IMR-90 (cell line): ENCODE measurements around the gene CCDC77. TPM values are rescaled to one million over a fixed set of nuclear protein-coding genes. Genes with fewer than 3 reads are reported as not detected.

Experiments used
- ATAC-seq: fragments of 200-7000 bp; cut with Tn5 transposase; 2 replicates; pipeline ENCODE4 v1.9.1; 2020; ENCODE audit warnings: low read depth, mild to moderate bottlenecking, moderate library complexity
- BruUV-seq: library from RNA; stranded (reverse); fragments of 400-500 nt; replicated peaks from 2 replicates; lab custom pipeline; 2021; lab: Mats Ljungman, UMichigan
- CTCF ChIA-PET: fragments of 300-600 bp; formaldehyde crosslinking; extraction: SDS; loops from one replicate; lab custom pipeline; 2021; ENCODE audit warnings: antibody characterized with exemption; lab: Yijun Ruan, JAX
- POLR2A ChIA-PET: fragments of 300-600 bp; sonication (Branson Sonifier 250); formaldehyde crosslinking; loops from one replicate; lab custom pipeline; 2022; ENCODE audit warnings: antibody characterized with exemption; ENCODE audit not compliant: unreplicated experiment; lab: Charles Lee
- DNase-seq: peaks from one replicate; pipeline ENCODE4 v3.0.0; 2013
- H2AFZ ChIP-seq: replicated peaks from 2 replicates; pipeline ENCODE3; 2013; ENCODE audit warnings: low read length, mild to moderate bottlenecking; ENCODE audit not compliant: poor library complexity
- H2AK5ac ChIP-seq: 2 replicates; pipeline ENCODE4 v1.6.1; 2013; ENCODE audit warnings: low read depth, low read length, inconsistent platforms
- H2AK9ac ChIP-seq: replicated peaks from 2 replicates; pipeline ENCODE3; 2013; ENCODE audit warnings: mild to moderate bottlenecking, low read depth, low read length, moderate library complexity; ENCODE audit not compliant: poor library complexity
- H2BK120ac ChIP-seq: 2 replicates; pipeline ENCODE4 v1.6.1; 2013; ENCODE audit warnings: low read depth, low read length, inconsistent platforms
- H2BK15ac ChIP-seq: 3 replicates; pipeline ENCODE4 v1.6.1; 2013; ENCODE audit warnings: low read depth, low read length, inconsistent platforms
- H2BK20ac ChIP-seq: 2 replicates; pipeline ENCODE4 v1.6.1; 2013; ENCODE audit warnings: low read depth, mild to moderate bottlenecking, inconsistent platforms, low read length, moderate library complexity
- H2BK5ac ChIP-seq: 2 replicates; pipeline ENCODE4 v1.6.1; 2013; ENCODE audit warnings: mild to moderate bottlenecking, low read depth, low read length, inconsistent platforms; ENCODE audit not compliant: poor library complexity, severe bottlenecking
- H3K14ac ChIP-seq: replicated peaks from 2 replicates; pipeline ENCODE4 v1.6.1; 2013; ENCODE audit warnings: low read depth, low read length, inconsistent platforms
- H3K18ac ChIP-seq: 2 replicates; pipeline ENCODE4 v1.6.1; 2013; ENCODE audit warnings: low read depth, low read length, control low read depth
- H3K23ac ChIP-seq: 2 replicates; pipeline ENCODE4 v1.6.1; 2013; ENCODE audit warnings: low read depth, low read length, inconsistent platforms
- H3K27ac ChIP-seq: 2 replicates; pipeline ENCODE4 v1.5.1; 2013; ENCODE audit warnings: mild to moderate bottlenecking, control low read depth, low read length; ENCODE audit not compliant: insufficient read depth
- H3K27me3 ChIP-seq: 2 replicates; pipeline ENCODE4 v1.6.1; 2013; ENCODE audit warnings: low read length; ENCODE audit not compliant: control insufficient read depth, insufficient read depth
- H3K36me3 ChIP-seq: 2 replicates; pipeline ENCODE4 v1.6.1; 2013; ENCODE audit warnings: low read length, mixed read lengths; ENCODE audit not compliant: control insufficient read depth, insufficient read depth
- H3K4ac ChIP-seq: 2 replicates; pipeline ENCODE4 v1.6.1; 2013; ENCODE audit warnings: low read depth, low read length, inconsistent platforms
- H3K4me1 ChIP-seq: 2 replicates; pipeline ENCODE4 v1.6.1; 2013; ENCODE audit warnings: low read length, mixed read lengths; ENCODE audit not compliant: control insufficient read depth, insufficient read depth
- H3K4me2 ChIP-seq: 2 replicates; pipeline ENCODE4 v1.6.1; 2013; ENCODE audit warnings: low read depth, mild to moderate bottlenecking, control low read depth, low read length, moderate library complexity
- H3K4me3 ChIP-seq: 2 replicates; pipeline ENCODE4 v1.5.1; 2013; ENCODE audit warnings: low read depth, mild to moderate bottlenecking, control low read depth, low read length, moderate library complexity; ENCODE audit not compliant: insufficient read depth
- H3K56ac ChIP-seq: 2 replicates; pipeline ENCODE4 v1.6.1; 2013; ENCODE audit warnings: low read length, inconsistent platforms; ENCODE audit not compliant: insufficient read depth; ENCODE audit errors: extremely low read depth
- H3K79me1 ChIP-seq, 2 experiments: 2 replicates each; pipeline ENCODE4 v1.6.1; 2013; ENCODE audit warnings: low read length in 2 of 2, inconsistent platforms in 1 of 2, low read depth in 1 of 2
- H3K9ac ChIP-seq: 2 replicates; pipeline ENCODE4 v1.6.1; 2013; ENCODE audit warnings: low read depth, low read length, control low read depth
- H3K9me1 ChIP-seq: 2 replicates; pipeline ENCODE4 v1.6.1; 2013; ENCODE audit warnings: low read length, inconsistent platforms; ENCODE audit not compliant: insufficient read depth
- H3K9me3 ChIP-seq: 2 replicates; pipeline ENCODE4 v1.6.1; 2013; ENCODE audit warnings: low read length; ENCODE audit not compliant: control insufficient read depth, insufficient read depth
- H4K20me1 ChIP-seq: 2 replicates; pipeline ENCODE4 v1.6.1; 2013; ENCODE audit warnings: low read length, inconsistent platforms; ENCODE audit not compliant: insufficient read depth
- H4K5ac ChIP-seq: 2 replicates; pipeline ENCODE4 v1.6.1; 2013; ENCODE audit warnings: mild to moderate bottlenecking, low read depth, low read length, control low read depth
- H4K8ac ChIP-seq, 2 experiments: 2 replicates each; pipeline ENCODE4 v1.6.1; 2013; ENCODE audit warnings: low read depth in 2 of 2, low read length in 2 of 2, control low read depth in 1 of 2, inconsistent platforms in 1 of 2
- H4K91ac ChIP-seq: 2 replicates; pipeline ENCODE4 v1.6.1; 2013; ENCODE audit warnings: low read depth, low read length, inconsistent platforms; ENCODE audit not compliant: insufficient read depth
- BHLHE40 ChIP-seq: fragments of 150-350 bp; IDR thresholded peaks from 2 replicates; pipeline ENCODE4 v1.6.1; 2016; ENCODE audit warnings: mild to moderate bottlenecking, low read depth, low read length
- CEBPB ChIP-seq: IDR thresholded peaks from 2 replicates; pipeline ENCODE4 v1.6.1; 2012; ENCODE audit warnings: low read depth, low read length, improper control_type of control experiment
- CHD1 ChIP-seq: IDR thresholded peaks from 2 replicates; pipeline ENCODE4 v1.6.1; 2012; ENCODE audit warnings: low read depth, low read length, improper control_type of control experiment
- CTCF ChIP-seq: conservative IDR thresholded peaks from 2 replicates; pipeline ENCODE4 v1.5.1; 2012; ENCODE audit warnings: mild to moderate bottlenecking, low read depth, low read length, improper control_type of control experiment
- ELK1 ChIP-seq: fragments of 150-350 bp; IDR thresholded peaks from 2 replicates; pipeline ENCODE4 v1.6.1; 2016; ENCODE audit warnings: low read depth, mild to moderate bottlenecking, low read length, moderate library complexity, borderline replicate concordance
- FOS ChIP-seq: fragments of 150-350 bp; IDR thresholded peaks from 2 replicates; pipeline ENCODE4 v1.6.1; 2016; ENCODE audit warnings: low read depth, low read length
- MAFK ChIP-seq: IDR thresholded peaks from 2 replicates; pipeline ENCODE4 v1.6.1; 2012; ENCODE audit warnings: low read depth, low read length, improper control_type of control experiment
- MAZ ChIP-seq: IDR thresholded peaks from 2 replicates; pipeline ENCODE4 v1.6.1; 2012; ENCODE audit warnings: low read depth, mild to moderate bottlenecking, low read length, improper control_type of control experiment, moderate library complexity, borderline replicate concordance
- MXI1 ChIP-seq: IDR thresholded peaks from 2 replicates; pipeline ENCODE4 v1.6.1; 2012; ENCODE audit warnings: low read depth, mild to moderate bottlenecking, low read length, moderate library complexity, borderline replicate concordance
- RAD21 ChIP-seq: IDR thresholded peaks from 2 replicates; pipeline ENCODE4 v1.6.1; 2012; ENCODE audit warnings: low read length, improper control_type of control experiment
- RCOR1 ChIP-seq: IDR thresholded peaks from 2 replicates; pipeline ENCODE4 v1.6.1; 2012; ENCODE audit warnings: mild to moderate bottlenecking, low read length, improper control_type of control experiment; ENCODE audit not compliant: insufficient replicate concordance
- RFX5 ChIP-seq: IDR thresholded peaks from 2 replicates; pipeline ENCODE4 v1.8.0; 2012; ENCODE audit warnings: low read depth, mild to moderate bottlenecking, low read length, moderate library complexity
- SMC3 ChIP-seq: fragments of 150-350 bp; IDR thresholded peaks from 2 replicates; pipeline ENCODE4 v1.6.1; 2016; ENCODE audit warnings: low read depth, mild to moderate bottlenecking, antibody characterized with exemption, low read length, moderate library complexity
- USF2 ChIP-seq: fragments of 150-350 bp; IDR thresholded peaks from 2 replicates; pipeline ENCODE4 v1.6.1; 2017; ENCODE audit warnings: mild to moderate bottlenecking, antibody characterized with exemption, low read length, low read depth
- WGBS, 2 experiments: methylation state at CpG; one replicate each; pipeline versions ENCODE4 v1.1.5 to v1.1.7; 2013; ENCODE audit warnings: missing lambda C conversion rate in 2 of 2; ENCODE audit not compliant: insufficient read length in 1 of 2; ENCODE audit errors: extremely low coverage in 2 of 2; 5-methylcytosine and 5-hydroxymethylcytosine counted together
- dilution Hi-C: fragments of 300-500 bp; cut with HindIII; formaldehyde crosslinking; loops from one replicate; pipeline ENCODE4 v1.14.3; 2018; ENCODE audit warnings: low sequenced_read_pairs; ENCODE audit not compliant: unreplicated experiment
- in situ Hi-C: fragments of 300-500 bp; cut with MboI; formaldehyde crosslinking; loops from 3 replicates; pipeline ENCODE4 v1.14.3; 2019; ENCODE audit warnings: low sequenced_read_pairs, inconsistent platforms, mixed read lengths
- intact Hi-C: fragments of 100-400 bp; cut with micrococcal nuclease; formaldehyde crosslinking; loops from 2 replicates; pipeline ENCODE4 v1.10.0; 2022
- polyA plus RNA-seq, 3 experiments: library from polyadenylated mRNA; depleted of rRNA; stranded (reverse); fragments of >200 nt; gene quantifications; 2 replicates each; pipeline ENCODE4 v1.2.3, GENCODE V29; 2012; ENCODE audit warnings: low replicate concordance in 1 of 3
- total RNA-seq: library from RNA; depleted of rRNA; stranded (reverse); fragments of >200 nt; gene quantifications from 2 replicates; pipeline ENCODE4 v1.2.3, GENCODE V29; 2012

Gene CCDC77
- total and polyA plus RNA-seq, 2 of the 4 experiments (the other 2 are of a cell fraction): 6.6 to 7.2 TPM

- no peak overlapping the region for H2BK15ac ChIP-seq
- POLR2A ChIA-PET: no interaction called here
- H2AFZ ChIP-seq: no peak overlapping the region
- no peak overlapping the region for H3K4me3 ChIP-seq
- H3K27me3 ChIP-seq: peaks cover 90% of the 10 kb centered on the region
- 0 out of 2 replicates have a peak, but pooled peaks cover 2% of the 10 kb centered on the region for H4K20me1 ChIP-seq
- no peak overlapping the region for H3K27ac ChIP-seq
- peaks cover 2% of the 10 kb centered on the region; the same call in 1 of the 2 replicates for H3K9me3 ChIP-seq
- in situ Hi-C loops: no loop called here
- BruUV-seq: no TSS peak
- no peak overlapping the region for H2BK5ac ChIP-seq
- H4K8ac ChIP-seq: no peak overlapping the region
- no peak overlapping the region for H2AK5ac ChIP-seq
- no peak overlapping the region for H2AK9ac ChIP-seq
- WGBS, 2 experiments: 84% methylated on average over 4 of the region's 13 CpGs; no CpG with 5 or more reads in 1 of the 2 experiments
- H2BK120ac ChIP-seq: no peak overlapping the region
- no peaks in the 10 kb centered on the region for H3K9me1 ChIP-seq
- H3K9ac ChIP-seq: no peak overlapping the region
- no peak overlapping the region for H3K4ac ChIP-seq
- H4K5ac ChIP-seq: no peak overlapping the region
- TF ChIP-seq ELK1 (no peak), CHD1 (no peak), CTCF (no peak), RFX5 (no peak), USF2 (no peak), MAFK (no peak), BHLHE40 (no peak), SMC3 (no peak), FOS (no peak), MAZ (no peak), RAD21 (no peak), RCOR1 (no peak), CEBPB (no peak), MXI1 (no peak)
- H3K4me1 ChIP-seq: peaks cover 2% of the 10 kb centered on the region; the same call in 1 of the 2 replicates
- no peak for ATAC-seq
- H2BK20ac ChIP-seq: no peak overlapping the region
- H3K18ac ChIP-seq: no peak overlapping the region
- CTCF ChIA-PET: no interaction called here
- H4K91ac ChIP-seq: no peak overlapping the region
- H3K36me3 ChIP-seq: no peaks in the 10 kb centered on the region
- H3K56ac ChIP-seq: no peak overlapping the region
- intact Hi-C loops: no loop called here
- H3K4me2 ChIP-seq: no peak overlapping the region
- H3K23ac ChIP-seq: no peak overlapping the region
- dilution Hi-C loops: no loop called here
- no peaks in the 10 kb centered on the region for H3K79me1 ChIP-seq
- no peak overlapping the region for H3K14ac ChIP-seq
- DNase-seq: no peak
Observed at GRCh38 chr12:461425-461824, 60.0 kb downstream of the CCDC77 start.
